A549 treated with CpdA at 1 μM for 4 hours (cell line): Measurements from ENCODE around the gene ASCC1. TPM values are rescaled to one million over a fixed set of nuclear protein-coding genes. Genes with fewer than 3 reads are reported as not detected.

Experiments used
- total RNA-seq: library from RNA; stranded (reverse); fragments of 200-300 nt; extraction: Qiagen RNA extraction; gene quantifications from 5 replicates; pipeline ENCODE4 v1.2.3, GENCODE V29; 2022; ENCODE audit warnings: low read depth

ASCC1 gene, protein sequence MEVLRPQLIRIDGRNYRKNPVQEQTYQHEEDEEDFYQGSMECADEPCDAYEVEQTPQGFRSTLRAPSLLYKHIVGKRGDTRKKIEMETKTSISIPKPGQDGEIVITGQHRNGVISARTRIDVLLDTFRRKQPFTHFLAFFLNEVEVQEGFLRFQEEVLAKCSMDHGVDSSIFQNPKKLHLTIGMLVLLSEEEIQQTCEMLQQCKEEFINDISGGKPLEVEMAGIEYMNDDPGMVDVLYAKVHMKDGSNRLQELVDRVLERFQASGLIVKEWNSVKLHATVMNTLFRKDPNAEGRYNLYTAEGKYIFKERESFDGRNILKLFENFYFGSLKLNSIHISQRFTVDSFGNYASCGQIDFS
- total RNA-seq = 30.2 to 41.3 TPM (median 31.6 TPM) in 5 replicates

DNA sequence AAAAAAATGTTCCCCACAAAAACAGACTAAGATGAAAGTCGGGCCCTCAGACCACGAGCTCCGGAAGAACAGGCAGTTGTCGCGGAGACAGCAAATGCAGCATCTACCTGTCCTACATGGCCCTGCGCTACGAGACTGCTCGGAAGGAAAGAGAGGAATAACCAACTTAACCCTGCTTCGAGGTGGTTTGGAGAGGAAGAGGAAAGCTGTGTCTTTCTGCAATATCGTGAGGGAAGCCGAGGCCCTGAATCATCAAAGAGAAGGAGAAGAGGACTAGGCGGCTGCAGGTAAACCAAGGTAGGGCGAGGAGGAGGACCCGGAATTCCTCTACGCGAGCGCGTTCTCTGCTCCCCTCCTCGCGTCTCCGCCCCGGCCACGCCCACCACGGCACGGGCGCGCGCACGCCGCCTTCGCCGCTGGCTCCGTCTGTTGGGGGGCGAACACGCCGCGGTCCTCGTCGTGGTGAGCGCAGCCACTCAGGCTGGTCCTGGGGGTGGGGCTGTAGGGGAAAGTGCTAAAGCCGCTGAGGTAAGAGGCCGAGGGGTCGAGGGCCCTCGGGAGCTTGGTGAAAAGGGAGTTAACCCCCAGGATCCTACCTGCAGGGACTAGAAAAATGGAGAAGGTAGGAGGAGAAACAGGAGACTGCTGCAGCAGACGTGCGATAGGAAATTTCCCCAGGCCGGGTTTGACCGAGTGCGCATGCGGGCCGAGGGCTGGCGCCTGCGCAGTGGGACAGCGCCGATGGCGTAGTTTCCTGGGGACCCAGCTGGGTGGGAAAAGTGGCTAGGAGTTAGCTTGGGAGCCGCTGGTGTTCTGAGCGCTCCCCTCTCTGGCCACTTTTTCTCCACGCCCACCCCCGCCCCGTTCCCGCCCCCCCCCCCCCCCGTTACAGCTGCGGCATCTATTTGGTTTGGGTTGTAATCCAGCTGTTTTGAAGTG lies at the start of gene ASCC1, which contains the start of gene ANAPC16:
Gene ASCC1 (minus strand): TSS at position 666 of the 939 bp plus-strand sequence. CDS start 2,978 bp downstream, outside the sequence.
Gene ANAPC16 (plus strand): TSS at position 402 of the 939 bp plus-strand sequence. CDS start 7,903 bp downstream, outside the sequence.

DNA sequence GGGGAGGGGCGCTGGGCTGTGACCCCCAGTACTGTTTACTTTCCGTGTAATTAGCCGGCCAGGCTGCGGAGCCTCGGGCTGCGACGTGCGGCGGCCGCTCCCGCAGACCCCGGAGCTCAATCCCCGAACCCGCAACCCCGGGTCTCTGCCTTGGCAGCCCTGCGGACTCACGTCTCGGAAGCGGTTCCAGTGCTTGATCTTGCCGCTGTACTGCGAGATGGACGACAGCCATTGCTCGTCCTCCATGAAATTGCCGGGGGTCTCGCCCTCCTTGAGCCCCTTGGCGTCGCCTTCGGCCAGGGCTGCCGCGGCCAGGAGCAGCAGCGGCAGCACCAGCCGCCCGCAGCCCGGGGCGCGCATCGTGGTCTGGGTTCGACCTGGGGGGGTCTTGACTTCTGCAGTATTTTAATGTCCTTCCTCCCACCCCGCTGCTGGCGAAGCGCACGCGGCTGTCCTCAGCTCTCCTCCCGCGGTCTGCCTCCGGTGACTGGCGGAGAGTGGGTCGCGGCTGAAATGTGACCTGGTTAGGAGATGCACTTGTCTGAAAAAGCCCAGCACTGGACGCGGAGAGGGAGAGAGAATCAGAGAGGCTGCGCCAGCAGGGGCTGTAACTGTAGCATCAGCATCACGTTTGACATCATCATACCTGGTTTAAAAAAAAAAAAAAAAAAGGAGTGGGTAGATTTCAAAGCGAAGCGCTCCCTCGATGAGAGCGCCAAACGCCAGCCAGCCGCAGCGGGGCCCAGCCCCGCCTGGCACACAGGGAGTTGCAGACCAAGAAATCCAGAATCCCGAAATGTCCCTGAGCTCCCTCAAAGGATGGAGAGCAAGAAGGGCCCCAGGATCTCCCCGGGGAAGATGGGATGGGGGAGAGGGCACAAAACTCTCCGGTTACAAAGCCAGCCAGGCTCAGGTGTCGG lies 127.8 kb downstream of the ASCC1 start, which contains the start of gene SPOCK2:
Gene SPOCK2 (minus strand): TSS at position 583 of the 920 bp plus-strand sequence. CDS start 223 bp downstream, at position 360.

Other genes with a start within 250 kb of the ASCC1 start
- 0.34 to 0.61 TPM (median 0.43 TPM) in 5 replicates for gene SPOCK2, start 127.7 kb downstream of the ASCC1 start, total RNA-seq
- gene ANAPC16, start 264 bp downstream of the ASCC1 start, total RNA-seq = 63.8 to 85.3 TPM (median 81.4 TPM) in 5 replicates
- 121 to 181 TPM (median 160 TPM) in 5 replicates for gene DDIT4, start 57.6 kb upstream of the ASCC1 start, total RNA-seq
- gene DNAJB12, start 138.6 kb upstream of the ASCC1 start, total RNA-seq = 32.9 to 34.4 TPM (median 33.6 TPM) in 5 replicates